ENCODE results near the gene A3GALT2.

DNA sequence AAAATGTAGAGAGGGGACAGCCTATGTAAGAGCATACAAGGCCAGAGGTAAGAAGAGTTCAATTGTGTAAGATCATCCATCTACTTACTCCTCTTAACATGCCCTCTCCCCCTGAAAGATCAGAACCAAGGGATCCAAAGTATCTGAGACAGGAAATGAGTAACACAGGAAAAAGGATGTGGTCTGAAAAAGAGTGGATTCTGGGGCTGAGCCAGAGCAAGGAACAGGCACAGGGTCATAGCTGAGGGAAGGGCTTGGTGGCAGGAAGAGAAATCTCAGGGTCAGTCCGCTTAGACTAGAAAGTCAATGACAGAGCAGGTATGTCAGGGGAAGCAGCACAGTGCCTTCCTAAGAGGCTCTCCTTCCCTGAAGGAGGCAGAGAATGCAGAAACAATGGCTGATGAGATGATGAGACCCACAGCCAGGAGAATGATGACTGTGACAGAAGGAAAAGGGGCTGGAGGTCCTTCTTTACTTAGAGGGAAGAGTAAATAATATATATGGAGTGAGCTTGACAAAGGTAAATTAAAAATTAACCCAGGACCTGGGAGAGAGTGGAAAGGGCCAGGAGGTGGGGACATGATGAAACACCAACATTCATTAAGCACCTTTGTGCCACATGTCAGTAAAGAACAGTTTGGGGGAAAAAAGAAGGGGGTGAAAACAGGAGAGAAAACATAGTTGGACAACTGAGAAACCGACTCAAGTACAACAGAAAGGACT is 26.2 kb upstream of the A3GALT2 start:
- TF ChIP-seq CTCF (IDR thresholded peaks at IDR 0.05; ENCODE audit: low read length) (no peak), EZH2 (IDR thresholded peaks at IDR 0.05; ENCODE audit: borderline replicate concordance, low read length) (no peak)

All from OCI-LY1 (cell line).